ENCODE data around the gene SLC27A3. TPM values are rescaled to one million over a fixed set of nuclear protein-coding genes. Genes with fewer than 3 reads are reported as not detected.

SLC27A3 gene
- total and polyA plus RNA-seq, 9 of the 15 experiments (the other 6 are each of a cell fraction or from before 2014, with no cell fraction given) = 0.57 to 5.2 (median 2.8) TPM

GRCh38 chr1:153750026-153750995 is 24.9 kb upstream of the SLC27A3 start (continued):
- TF ChIP-seq CEBPZ (IDR thresholded peaks at IDR 0.05; ENCODE audit: borderline replicate concordance, low read depth, low read length) = no peak
- TF ChIP-seq TAL1 (IDR thresholded peaks at IDR 0.05) = peak; percentile 37; the same call in 1 of the 2 replicates
- no peak for TF ChIP-seq NR2C1 (IDR thresholded peaks at IDR 0.05)
- TF ChIP-seq NR2C1 (tag; IDR thresholded peaks at IDR 0.05) = no peak
- TF ChIP-seq ZKSCAN3 (CRISPR knock-in tag; IDR thresholded peaks at IDR 0.05) = no peak
- no peak for TF ChIP-seq MCM3 (IDR thresholded peaks at IDR 0.05)
- TF ChIP-seq XRCC5 (IDR thresholded peaks at IDR 0.05; ENCODE audit: low read depth, low read length) = no peak
- no peak for TF ChIP-seq POLR2AphosphoS2 (IDR thresholded peaks at IDR 0.05; ENCODE audit: low read length)
- peak; percentile 91 for TF ChIP-seq FOSL1 (tag; conservative IDR thresholded peaks at IDR 0.05)
- TF ChIP-seq MAFF (IDR thresholded peaks at IDR 0.05; ENCODE audit: low read length) = peak; percentile 27; the same call in 1 of the 2 replicates
- TF ChIP-seq ZNF311 (CRISPR knock-in tag; IDR thresholded peaks at IDR 0.05) = no peak
- peak; percentile 74; the same call in 1 of the 2 replicates for TF ChIP-seq HMBOX1 (IDR thresholded peaks at IDR 0.05)
- peak; percentile 22; the same call in 1 of the 2 replicates for TF ChIP-seq MAFG (tag; conservative IDR thresholded peaks at IDR 0.05)
- no peak for TF ChIP-seq ATF7 (IDR thresholded peaks at IDR 0.05)
- no peak for TF ChIP-seq HDAC3 (IDR thresholded peaks at IDR 0.05; ENCODE audit: borderline replicate concordance, partially characterized antibody)
- TF ChIP-seq FOXP4 (CRISPR knock-in tag; IDR thresholded peaks at IDR 0.05; ENCODE audit: borderline replicate concordance) = no peak
- peak; percentile 62; the same call in 1 of the 2 replicates for TF ChIP-seq LCOR (CRISPR knock-in tag; IDR thresholded peaks at IDR 0.05)
- TF ChIP-seq ZNF717 (CRISPR knock-in tag; IDR thresholded peaks at IDR 0.05) = no peak
- peak; percentile 44 for TF ChIP-seq CBFA2T2 (conservative IDR thresholded peaks at IDR 0.05)
- TF ChIP-seq CTCF (IDR thresholded peaks at IDR 0.05 in 2 of 3, conservative IDR thresholded peaks at IDR 0.05 in 1 of 3; ENCODE audit: insufficient read depth in 2 of 3, low read depth in 1 of 3, low read length in 3 of 3) = 0 out of 6 replicates have a peak, but pooled peaks of 1 of the 3 experiments have one; percentile 15

Data from K562 (cell line).